ENCODE data around the gene FAM110D. TPM values are rescaled to one million over a fixed set of nuclear protein-coding genes. Genes with fewer than 3 reads are reported as not detected.
A peak's percentile ranks its signal among the peaks of the same experiment; 100 is the strongest.

Gene FAM110D
- total RNA-seq, 1 experiment from 2014 or later, result 0.05 TPM

GRCh38 chr1:26119892-26120608 is 38.8 kb upstream of the FAM110D start:
- Histone ChIP-seq H3K9me3 (ENCODE audit: control insufficient read depth, insufficient read depth, low read depth, low read length) (no peaks in the 10 kb centered on the region), H3K36me3 (ENCODE audit: control insufficient read depth, insufficient read depth, low read length) (no peaks in the 10 kb centered on the region), H3K4me1 (ENCODE audit: control insufficient read depth, insufficient read depth, low read length) (peaks cover 25% of the 10 kb centered on the region), H3K27me3 (ENCODE audit: control insufficient read depth, insufficient read depth, low read length) (no peaks in the 10 kb centered on the region), H3K4me3 (ENCODE audit: low read depth in 2 of 2, low read length in 2 of 2) (no peak overlapping the region), H3K27ac (ENCODE audit: low read length) (no peak overlapping the region)
- ChIA-PET CTCF (no interaction called here), POLR2A (no interaction called here)
- in situ Hi-C loops (cut with HindIII; ENCODE audit: low pct_unique_long_range_greater_than_20kb, low sequenced_read_pairs) (no loop called here), intact Hi-C loops (cut with micrococcal nuclease; ENCODE audit: unreplicated experiment) (no loop called here)
- no peak for ATAC-seq
- no peak for DNase-seq (ENCODE audit: low read depth, low spot score)
- TF ChIP-seq SIN3A (IDR thresholded peaks at IDR 0.05; ENCODE audit: borderline replicate concordance, insufficient read depth, low read depth, low read length) (no peak), TCF7L2 (IDR thresholded peaks at IDR 0.05; ENCODE audit: low read depth, low read length) (no peak), POLR2AphosphoS5 (IDR thresholded peaks at IDR 0.05; ENCODE audit: low read depth, low read length) (no peak)
- TF ChIP-seq, protein P1, sequence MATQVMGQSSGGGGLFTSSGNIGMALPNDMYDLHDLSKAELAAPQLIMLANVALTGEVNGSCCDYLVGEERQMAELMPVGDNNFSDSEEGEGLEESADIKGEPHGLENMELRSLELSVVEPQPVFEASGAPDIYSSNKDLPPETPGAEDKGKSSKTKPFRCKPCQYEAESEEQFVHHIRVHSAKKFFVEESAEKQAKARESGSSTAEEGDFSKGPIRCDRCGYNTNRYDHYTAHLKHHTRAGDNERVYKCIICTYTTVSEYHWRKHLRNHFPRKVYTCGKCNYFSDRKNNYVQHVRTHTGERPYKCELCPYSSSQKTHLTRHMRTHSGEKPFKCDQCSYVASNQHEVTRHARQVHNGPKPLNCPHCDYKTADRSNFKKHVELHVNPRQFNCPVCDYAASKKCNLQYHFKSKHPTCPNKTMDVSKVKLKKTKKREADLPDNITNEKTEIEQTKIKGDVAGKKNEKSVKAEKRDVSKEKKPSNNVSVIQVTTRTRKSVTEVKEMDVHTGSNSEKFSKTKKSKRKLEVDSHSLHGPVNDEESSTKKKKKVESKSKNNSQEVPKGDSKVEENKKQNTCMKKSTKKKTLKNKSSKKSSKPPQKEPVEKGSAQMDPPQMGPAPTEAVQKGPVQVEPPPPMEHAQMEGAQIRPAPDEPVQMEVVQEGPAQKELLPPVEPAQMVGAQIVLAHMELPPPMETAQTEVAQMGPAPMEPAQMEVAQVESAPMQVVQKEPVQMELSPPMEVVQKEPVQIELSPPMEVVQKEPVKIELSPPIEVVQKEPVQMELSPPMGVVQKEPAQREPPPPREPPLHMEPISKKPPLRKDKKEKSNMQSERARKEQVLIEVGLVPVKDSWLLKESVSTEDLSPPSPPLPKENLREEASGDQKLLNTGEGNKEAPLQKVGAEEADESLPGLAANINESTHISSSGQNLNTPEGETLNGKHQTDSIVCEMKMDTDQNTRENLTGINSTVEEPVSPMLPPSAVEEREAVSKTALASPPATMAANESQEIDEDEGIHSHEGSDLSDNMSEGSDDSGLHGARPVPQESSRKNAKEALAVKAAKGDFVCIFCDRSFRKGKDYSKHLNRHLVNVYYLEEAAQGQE (IDR thresholded peaks at IDR 0.05; ENCODE audit: insufficient read depth in 1 of 2, low read depth in 2 of 2, low read length in 1 of 2), result no peak
- TF ChIP-seq, protein P2, sequence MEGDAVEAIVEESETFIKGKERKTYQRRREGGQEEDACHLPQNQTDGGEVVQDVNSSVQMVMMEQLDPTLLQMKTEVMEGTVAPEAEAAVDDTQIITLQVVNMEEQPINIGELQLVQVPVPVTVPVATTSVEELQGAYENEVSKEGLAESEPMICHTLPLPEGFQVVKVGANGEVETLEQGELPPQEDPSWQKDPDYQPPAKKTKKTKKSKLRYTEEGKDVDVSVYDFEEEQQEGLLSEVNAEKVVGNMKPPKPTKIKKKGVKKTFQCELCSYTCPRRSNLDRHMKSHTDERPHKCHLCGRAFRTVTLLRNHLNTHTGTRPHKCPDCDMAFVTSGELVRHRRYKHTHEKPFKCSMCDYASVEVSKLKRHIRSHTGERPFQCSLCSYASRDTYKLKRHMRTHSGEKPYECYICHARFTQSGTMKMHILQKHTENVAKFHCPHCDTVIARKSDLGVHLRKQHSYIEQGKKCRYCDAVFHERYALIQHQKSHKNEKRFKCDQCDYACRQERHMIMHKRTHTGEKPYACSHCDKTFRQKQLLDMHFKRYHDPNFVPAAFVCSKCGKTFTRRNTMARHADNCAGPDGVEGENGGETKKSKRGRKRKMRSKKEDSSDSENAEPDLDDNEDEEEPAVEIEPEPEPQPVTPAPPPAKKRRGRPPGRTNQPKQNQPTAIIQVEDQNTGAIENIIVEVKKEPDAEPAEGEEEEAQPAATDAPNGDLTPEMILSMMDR (IDR thresholded peaks at IDR 0.05), result no peak
- no TSS peak for BruUV-seq (replicated peaks)

- no peak overlapping the region for H3K4me3 ChIP-seq (ENCODE audit: low read depth in 2 of 2, low read length in 2 of 2)
- intact Hi-C loops (cut with micrococcal nuclease; ENCODE audit: unreplicated experiment), result no loop called here
Measured at GRCh38 chr1:26121854-26122773, 36.8 kb upstream of the FAM110D start.

More at GRCh38 chr1:26121854-26122773, 36.8 kb upstream of the FAM110D start:
- ChIA-PET CTCF (interaction anchor here (0.6 to 1.6 kb wide), 2 partner anchors 8 to 20 kb away, joined by 3 to 6 read pairs; no protein-coding TSS in a partner anchor), POLR2A (interaction anchor here (0.6 kb wide), 3 partner anchors 9 to 253 kb away, joined by 3 to 9 read pairs (median 6); no protein-coding TSS in a partner anchor)
- H3K9me3 ChIP-seq (ENCODE audit: control insufficient read depth, insufficient read depth, low read depth, low read length), result no peaks in the 10 kb centered on the region
- H3K27ac ChIP-seq (ENCODE audit: low read length), result peak overlapping the region; percentile 79
- peak; percentile 43; the same call in 1 of the 2 replicates for ATAC-seq
- no peak for TF ChIP-seq TCF7L2 (IDR thresholded peaks at IDR 0.05; ENCODE audit: low read depth, low read length)
- TF ChIP-seq, protein P1 (IDR thresholded peaks at IDR 0.05; ENCODE audit: insufficient read depth in 1 of 2, low read depth in 2 of 2, low read length in 1 of 2), result no peak
- H3K4me1 ChIP-seq (ENCODE audit: control insufficient read depth, insufficient read depth, low read length), result peaks cover 33% of the 10 kb centered on the region
- in situ Hi-C loops (cut with HindIII; ENCODE audit: low pct_unique_long_range_greater_than_20kb, low sequenced_read_pairs), result no loop called here
- no peaks in the 10 kb centered on the region for H3K36me3 ChIP-seq (ENCODE audit: control insufficient read depth, insufficient read depth, low read length)
- BruUV-seq (replicated peaks), result no TSS peak
- no peaks in the 10 kb centered on the region for H3K27me3 ChIP-seq (ENCODE audit: control insufficient read depth, insufficient read depth, low read length)
- DNase-seq (ENCODE audit: low read depth, low spot score), result no peak

Data from Panc1 (cell line).